ENCODE data around the gene GAS2. TPM values are rescaled to one million over a fixed set of nuclear protein-coding genes. Genes with fewer than 3 reads are reported as not detected.
A peak's percentile ranks its signal among the peaks of the same experiment; 100 is the strongest.

GAS2 gene
- total and polyA plus RNA-seq, 2 donors (not counting 1 experiment from before 2014, with no cell fraction given): 2.5 to 6.5 TPM

DNA sequence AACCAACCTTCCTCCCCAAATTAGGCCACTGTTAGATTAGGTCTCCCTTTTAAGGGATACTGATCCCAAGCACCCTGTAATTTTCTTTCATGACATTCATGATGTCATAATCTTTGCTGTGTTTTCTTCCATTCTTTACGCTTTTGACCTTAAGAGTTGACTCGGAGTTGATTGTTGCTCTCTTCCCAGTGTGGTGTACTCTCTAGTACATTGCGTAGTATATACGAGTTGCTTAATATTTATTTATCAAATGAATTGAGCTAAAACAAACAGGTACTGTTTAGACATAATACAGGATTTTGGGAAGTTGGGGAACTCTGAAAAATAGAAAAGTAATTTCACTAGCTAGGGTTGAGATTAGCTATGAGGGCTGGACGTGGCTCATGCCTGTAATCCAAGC lies 113.4 kb downstream of the GAS2 start:
- H4K20me1 ChIP-seq (ENCODE audit: control insufficient read depth, insufficient read depth, low read length, poor library complexity, severe bottlenecking): no peaks in the 10 kb centered on the region
- H3K27me3 ChIP-seq (replicated peaks in 1 of 4; ENCODE audit: control extremely low read depth in 1 of 4, control insufficient read depth in 3 of 4, insufficient read depth in 4 of 4, low read length in 3 of 4): no peaks in the 10 kb centered on the region
- 100% methylated on average over 1 of the region's 5 CpGs for WGBS (ENCODE audit: insufficient coverage)
- TF ChIP-seq, protein P1, sequence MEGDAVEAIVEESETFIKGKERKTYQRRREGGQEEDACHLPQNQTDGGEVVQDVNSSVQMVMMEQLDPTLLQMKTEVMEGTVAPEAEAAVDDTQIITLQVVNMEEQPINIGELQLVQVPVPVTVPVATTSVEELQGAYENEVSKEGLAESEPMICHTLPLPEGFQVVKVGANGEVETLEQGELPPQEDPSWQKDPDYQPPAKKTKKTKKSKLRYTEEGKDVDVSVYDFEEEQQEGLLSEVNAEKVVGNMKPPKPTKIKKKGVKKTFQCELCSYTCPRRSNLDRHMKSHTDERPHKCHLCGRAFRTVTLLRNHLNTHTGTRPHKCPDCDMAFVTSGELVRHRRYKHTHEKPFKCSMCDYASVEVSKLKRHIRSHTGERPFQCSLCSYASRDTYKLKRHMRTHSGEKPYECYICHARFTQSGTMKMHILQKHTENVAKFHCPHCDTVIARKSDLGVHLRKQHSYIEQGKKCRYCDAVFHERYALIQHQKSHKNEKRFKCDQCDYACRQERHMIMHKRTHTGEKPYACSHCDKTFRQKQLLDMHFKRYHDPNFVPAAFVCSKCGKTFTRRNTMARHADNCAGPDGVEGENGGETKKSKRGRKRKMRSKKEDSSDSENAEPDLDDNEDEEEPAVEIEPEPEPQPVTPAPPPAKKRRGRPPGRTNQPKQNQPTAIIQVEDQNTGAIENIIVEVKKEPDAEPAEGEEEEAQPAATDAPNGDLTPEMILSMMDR (IDR thresholded peaks at IDR 0.05): no peak
- no peak for TF ChIP-seq EZH2 (IDR thresholded peaks at IDR 0.05; ENCODE audit: borderline replicate concordance, insufficient read depth, low read depth, low read length, poor library complexity, severe bottlenecking)
- H3K27ac ChIP-seq (ENCODE audit: low read length in 2 of 2): no peak overlapping the region
- DNase-seq (no peak), ATAC-seq (ENCODE audit: low read depth) (no peak)
- H2AFZ ChIP-seq (ENCODE audit: insufficient read depth, low read depth, low read length, poor library complexity, severe bottlenecking): no peak overlapping the region
- H3K9ac ChIP-seq (ENCODE audit: low read length): no peak overlapping the region
- H3K79me2 ChIP-seq (ENCODE audit: control insufficient read depth, insufficient read depth, low read length): no peaks in the 10 kb centered on the region
- ChIA-PET CTCF (interaction anchor here (0.7 kb wide), 1 partner anchor 71 kb away, joined by 3 read pairs; no protein-coding TSS in a partner anchor), POLR2A (no interaction called here)
- Mint-ChIP-seq H3K9me3 (ENCODE audit: insufficient read depth) (no peaks in the 10 kb centered on the region), H3K27ac (no peak overlapping the region), H3K27me3 (peaks cover 9% of the 10 kb centered on the region), H3K4me1 (peaks cover 8% of the 10 kb centered on the region), H3K4me3 (no peak overlapping the region)
- intact Hi-C loops (cut with micrococcal nuclease): no loop called here
- peaks cover 4 to 5% of the 10 kb centered on the region in 2 donors for H3K4me1 ChIP-seq (ENCODE audit: control insufficient read depth in 2 of 2, insufficient read depth in 2 of 2, low read length in 2 of 2)
- no peak overlapping the region for H3K4me3 ChIP-seq (ENCODE audit: control extremely low read depth in 1 of 5, extremely low read depth in 1 of 5, insufficient read depth in 1 of 5, low read depth in 2 of 5, low read length in 4 of 5)
- H3K36me3 ChIP-seq (replicated peaks in 1 of 2; ENCODE audit: control extremely low read depth in 1 of 2, control insufficient read depth in 1 of 2, extremely low read depth in 1 of 2, insufficient read depth in 2 of 2, low read length in 1 of 2): no peaks in the 10 kb centered on the region
- no peaks in the 10 kb centered on the region for H3K9me3 ChIP-seq (ENCODE audit: control extremely low read depth in 1 of 3, control insufficient read depth in 2 of 3, insufficient read depth in 1 of 3, low read length in 2 of 3)
- no peak overlapping the region for H3K4me2 ChIP-seq (replicated peaks; ENCODE audit: low read depth, low read length, poor library complexity, severe bottlenecking)

GRCh38 chr11:22780952-22781593 lies 114.7 kb downstream of the GAS2 start:
- Histone ChIP-seq H3K36me3 (replicated peaks in 1 of 2; ENCODE audit: control extremely low read depth in 1 of 2, control insufficient read depth in 1 of 2, extremely low read depth in 1 of 2, insufficient read depth in 2 of 2, low read length in 1 of 2) (no peaks in the 10 kb centered on the region), H4K20me1 (ENCODE audit: control insufficient read depth, insufficient read depth, low read length, poor library complexity, severe bottlenecking) (no peaks in the 10 kb centered on the region), H3K9me3 (ENCODE audit: control extremely low read depth in 1 of 3, control insufficient read depth in 2 of 3, insufficient read depth in 1 of 3, low read length in 2 of 3) (no peaks in the 10 kb centered on the region), H3K4me2 (replicated peaks; ENCODE audit: low read depth, low read length, poor library complexity, severe bottlenecking) (peak overlapping the region; percentile 10), H2AFZ (ENCODE audit: insufficient read depth, low read depth, low read length, poor library complexity, severe bottlenecking) (peak overlapping the region; percentile 58), H3K4me1 (ENCODE audit: control insufficient read depth in 2 of 2, insufficient read depth in 2 of 2, low read length in 2 of 2) (peaks cover 4 to 5% of the 10 kb centered on the region in 2 donors), H3K9ac (ENCODE audit: low read length) (no peak overlapping the region), H3K27me3 (replicated peaks in 1 of 4; ENCODE audit: control extremely low read depth in 1 of 4, control insufficient read depth in 3 of 4, insufficient read depth in 4 of 4, low read length in 3 of 4) (no peaks in the 10 kb centered on the region), H3K79me2 (ENCODE audit: control insufficient read depth, insufficient read depth, low read length) (no peaks in the 10 kb centered on the region), H3K4me3 (ENCODE audit: control extremely low read depth in 1 of 5, extremely low read depth in 1 of 5, insufficient read depth in 1 of 5, low read depth in 2 of 5, low read length in 4 of 5) (no peak overlapping the region), H3K27ac (ENCODE audit: low read length in 2 of 2) (no peak overlapping the region)
- H3K4me1 Mint-ChIP-seq: peaks cover 8% of the 10 kb centered on the region
- peaks cover 8% of the 10 kb centered on the region for H3K27me3 Mint-ChIP-seq
- TF ChIP-seq EZH2 (IDR thresholded peaks at IDR 0.05; ENCODE audit: borderline replicate concordance, insufficient read depth, low read depth, low read length, poor library complexity, severe bottlenecking): no peak
- TF ChIP-seq, protein P1 (IDR thresholded peaks at IDR 0.05): no peak
- CTCF ChIA-PET: no interaction called here
- POLR2A ChIA-PET: no interaction called here
- no peak overlapping the region for H3K4me3 Mint-ChIP-seq
- no peaks in the 10 kb centered on the region for H3K9me3 Mint-ChIP-seq (ENCODE audit: insufficient read depth)
- H3K27ac Mint-ChIP-seq: no peak overlapping the region
- peak; percentile 10 for ATAC-seq (ENCODE audit: low read depth)
- peak; percentile 4 for DNase-seq
- WGBS (ENCODE audit: insufficient coverage): no CpG with 5 or more reads among the region's 3 CpGs
- intact Hi-C loops (cut with micrococcal nuclease): no loop called here

All from B cell (primary cell).